COLO668 (cell line): ENCODE results near the gene KLHL13.
"Not testable (repeated sequence)": the region's sequence is repeated elsewhere in the genome, so short reads cannot be mapped to it uniquely, and the experiment has no call there.

Experiments used
- DNase-seq: peaks from one replicate; lab custom pipeline; 2025; ENCODE audit not compliant: unreplicated experiment; lab: John Stamatoyannopoulos, UW

The KLHL13 gene

GRCh38 chrX:118074196-118074595 lies 42.4 kb downstream of the KLHL13 start:
- DNase-seq: no peak

GRCh38 chrX:118066867-118067515 lies 49.6 kb downstream of the KLHL13 start:
- DNase-seq: peak; percentile 4

- no peak for DNase-seq
Observed at GRCh38 chrX:118062817-118063615, 53.6 kb downstream of the KLHL13 start.

GRCh38 chrX:118062048-118062789 lies 54.4 kb downstream of the KLHL13 start:
- no peak for DNase-seq

DNA sequence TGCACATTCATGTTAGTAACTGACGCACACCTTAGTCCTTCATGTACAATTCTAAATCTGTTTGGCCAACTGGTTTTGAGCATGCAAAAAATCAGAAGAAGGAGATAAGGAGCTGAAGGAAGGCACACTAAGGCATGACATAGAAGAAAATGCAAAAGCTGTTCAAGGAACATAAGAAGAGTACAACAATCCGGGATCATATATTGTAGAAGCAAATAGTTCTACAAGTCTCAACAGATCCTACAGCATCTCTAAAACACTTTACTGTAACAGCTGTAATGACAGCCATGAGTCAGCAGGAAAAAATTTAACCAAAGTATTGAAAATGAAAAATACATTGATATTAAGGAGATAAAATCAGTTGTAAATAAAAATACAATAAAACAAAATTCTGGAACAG lies 57.7 kb downstream of the KLHL13 start:
- no peak for DNase-seq

DNA sequence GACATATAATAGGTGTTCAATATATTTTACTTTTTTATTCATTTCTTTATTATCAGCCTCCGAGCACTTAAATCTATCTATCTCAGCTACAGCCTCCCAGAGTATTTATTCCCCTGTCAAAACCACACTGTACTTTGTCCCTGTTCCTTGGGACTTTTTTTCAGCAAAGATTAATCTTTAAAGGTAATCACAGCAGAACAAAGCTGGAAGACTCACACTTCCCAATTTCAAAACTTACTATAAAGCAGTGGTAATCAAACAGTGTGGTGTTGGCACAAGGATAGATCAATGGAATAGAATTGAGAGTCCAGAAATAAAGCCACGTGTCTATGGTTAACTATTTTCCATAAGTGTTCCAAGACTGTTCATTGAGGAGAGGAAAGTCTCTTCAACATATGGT lies 59.7 kb downstream of the KLHL13 start:
- DNase-seq: no peak

DNA sequence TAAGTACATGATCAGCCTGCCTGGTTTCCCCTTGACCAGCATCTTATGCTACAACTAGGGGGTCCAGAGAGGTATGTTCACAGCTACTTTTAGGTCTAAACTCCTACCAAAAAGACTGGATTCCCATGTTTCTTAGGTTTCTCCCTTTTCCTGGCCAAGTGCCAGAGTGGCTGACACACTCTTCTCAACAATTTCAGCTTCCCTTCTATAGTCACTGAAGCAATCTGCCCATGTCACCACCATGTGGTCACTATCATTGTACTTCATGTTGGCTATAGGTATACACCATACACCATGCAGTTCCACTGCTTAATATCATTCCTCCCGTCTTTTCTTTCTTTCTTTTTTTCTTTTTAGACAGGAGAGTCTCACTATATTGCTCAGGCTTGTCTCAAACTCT lies 66.9 kb downstream of the KLHL13 start:
- DNase-seq: no peak

DNA sequence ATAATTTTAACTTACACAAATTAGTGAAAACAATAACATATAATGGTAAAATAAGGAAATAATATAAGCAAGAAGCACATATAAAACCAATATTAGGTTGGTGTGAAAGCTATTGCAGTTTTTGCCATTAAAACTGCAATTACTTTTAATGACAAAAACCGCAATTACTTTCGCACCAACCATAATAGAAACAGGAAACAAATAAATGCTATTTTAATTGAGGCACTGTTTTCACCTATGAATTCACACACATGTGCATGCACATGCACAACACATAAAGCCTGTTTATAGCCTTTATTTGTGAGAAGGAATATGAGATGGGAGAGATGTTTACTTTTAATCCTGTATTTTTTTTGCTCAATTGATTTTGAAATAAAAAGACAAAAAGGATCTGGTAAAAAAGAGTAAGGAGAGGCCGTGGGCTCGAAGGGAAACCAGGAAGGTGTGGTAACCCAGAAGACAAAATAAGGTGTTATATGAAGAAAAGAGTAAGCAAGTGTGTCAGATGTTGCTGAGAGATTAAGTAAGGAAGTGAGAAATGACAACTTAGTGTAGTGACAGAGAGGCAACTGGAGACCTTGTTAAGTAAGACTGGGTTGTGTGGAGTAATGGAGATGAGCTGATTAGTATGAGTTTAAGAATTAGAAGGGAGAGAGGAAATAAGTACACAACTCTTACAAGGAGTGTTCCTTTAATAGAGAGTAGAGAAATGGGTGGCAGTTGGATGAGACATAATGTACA lies 69.0 kb downstream of the KLHL13 start:
- DNase-seq: no peak

GRCh38 chrX:118039591-118039990 lies 77.0 kb downstream of the KLHL13 start:
- no peak for DNase-seq

DNA sequence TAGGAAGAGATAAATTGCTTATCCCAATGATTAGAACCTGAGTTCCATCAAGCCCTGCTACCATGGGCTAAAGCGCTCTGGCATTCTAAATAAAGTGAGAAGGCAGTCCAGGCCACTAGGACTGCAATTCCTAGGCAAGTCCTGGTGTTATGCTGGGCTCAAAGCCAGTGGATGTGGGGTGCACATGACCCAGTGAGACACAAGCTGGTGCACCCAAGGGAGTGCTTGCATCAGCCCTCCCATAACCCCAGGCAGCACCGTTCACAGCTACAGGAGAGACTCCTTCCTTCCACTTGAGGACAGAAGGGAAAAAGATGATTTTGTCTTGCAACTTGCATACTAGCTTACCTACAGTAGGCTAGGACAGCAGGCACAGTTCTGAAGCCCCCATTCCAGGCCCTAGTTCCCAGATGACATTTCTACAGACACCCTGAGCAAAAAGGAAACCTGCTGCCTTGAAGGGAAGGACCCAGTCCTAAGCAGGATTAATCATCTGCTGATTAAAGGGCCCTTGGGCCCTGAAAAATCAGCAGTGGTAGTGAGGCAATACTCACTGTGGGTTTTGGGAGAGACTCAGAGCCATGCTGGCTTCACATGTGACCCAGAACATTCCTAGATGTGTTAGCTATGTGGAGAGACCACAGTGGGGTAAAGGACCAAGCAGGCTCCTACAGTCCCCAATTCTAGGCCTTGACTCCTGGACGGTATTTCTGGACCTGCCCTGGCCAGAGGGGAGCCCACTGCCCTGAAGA lies 77.8 kb downstream of the KLHL13 start:
- DNase-seq: no peak

GRCh38 chrX:118026631-118027030 lies 90.0 kb downstream of the KLHL13 start:
- DNase-seq: no peak

DNA sequence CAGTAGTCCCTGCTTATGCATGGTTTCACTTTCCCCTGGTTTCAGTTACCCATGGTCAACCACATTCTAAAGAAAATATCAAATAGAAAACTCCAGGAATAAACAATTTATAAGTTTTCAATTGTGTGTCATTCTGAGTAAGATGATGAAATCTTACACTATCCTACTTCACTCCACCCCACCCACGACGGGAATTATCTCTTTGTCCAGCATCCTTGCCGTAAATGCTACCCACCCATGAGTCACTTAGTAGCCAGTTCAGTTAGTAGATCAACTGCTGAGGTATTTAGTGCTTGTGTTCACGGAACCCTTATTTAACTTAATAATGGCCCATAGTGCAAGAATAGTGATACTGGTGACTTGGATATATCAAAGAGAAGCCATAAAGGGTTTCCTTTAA lies 91.4 kb downstream of the KLHL13 start:
- DNase-seq: no peak

DNA sequence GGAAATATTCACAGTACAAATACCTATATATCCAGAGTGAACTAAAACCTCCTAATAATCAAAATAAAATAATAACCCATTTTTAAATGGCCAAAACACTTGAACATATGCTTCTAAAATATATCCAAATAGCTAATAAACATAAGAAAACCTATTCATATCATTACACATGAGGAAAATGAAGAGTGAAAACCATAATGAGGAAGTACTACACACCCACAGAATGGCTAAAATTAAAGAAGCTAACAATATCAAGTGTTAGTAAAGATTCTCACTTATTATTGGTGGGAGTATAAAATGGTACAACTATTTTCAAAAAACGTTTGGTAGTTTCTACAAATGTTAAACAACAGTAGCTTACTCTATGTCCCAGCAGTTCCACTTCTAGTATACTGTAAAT lies 92.1 kb downstream of the KLHL13 start:
- no peak for DNase-seq

GRCh38 chrX:118022753-118023152 lies 93.9 kb downstream of the KLHL13 start:
- DNase-seq: no peak

DNA sequence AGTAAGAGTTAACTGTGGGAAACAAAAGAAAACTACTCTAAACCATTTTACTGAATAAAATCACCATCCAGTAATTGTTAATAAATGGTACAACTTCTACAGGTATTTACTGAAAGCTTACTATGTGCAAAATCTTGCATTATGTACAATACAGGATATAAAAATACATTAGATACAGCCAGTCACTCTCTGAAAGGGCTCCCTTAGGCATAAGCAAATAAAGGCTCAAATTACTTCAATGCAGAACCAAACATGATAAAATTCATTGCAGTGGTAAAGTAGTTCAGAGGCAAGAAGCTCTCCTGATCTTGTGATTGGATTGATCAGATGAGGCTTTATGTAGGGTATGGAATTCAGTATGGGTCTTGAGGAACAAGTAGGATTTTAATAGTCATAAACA lies 100.2 kb downstream of the KLHL13 start:
- DNase-seq: no peak

DNA sequence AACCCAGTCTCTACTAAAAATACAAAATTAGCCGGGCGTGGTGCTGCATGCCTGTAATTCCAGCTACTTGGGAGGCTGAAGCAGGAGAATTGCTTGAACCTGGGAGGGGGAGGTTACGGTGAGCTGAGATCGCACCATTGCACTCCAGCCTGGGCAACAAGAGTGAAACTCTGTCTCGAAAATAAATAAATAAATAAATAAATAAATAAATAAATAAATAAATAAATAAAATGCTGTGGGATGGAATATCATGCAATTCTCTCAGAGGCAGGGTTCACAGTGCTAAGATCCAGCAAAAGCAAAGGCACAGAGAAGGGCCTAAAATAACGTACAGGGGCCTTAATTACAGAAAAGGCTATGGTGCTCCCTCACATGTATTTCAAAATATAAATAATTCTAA lies 114.2 kb downstream of the KLHL13 start:
- DNase-seq: not testable (repeated sequence)

- DNase-seq: no peak
Observed at GRCh38 chrX:118000518-118000917, 116.1 kb downstream of the KLHL13 start.

DNA sequence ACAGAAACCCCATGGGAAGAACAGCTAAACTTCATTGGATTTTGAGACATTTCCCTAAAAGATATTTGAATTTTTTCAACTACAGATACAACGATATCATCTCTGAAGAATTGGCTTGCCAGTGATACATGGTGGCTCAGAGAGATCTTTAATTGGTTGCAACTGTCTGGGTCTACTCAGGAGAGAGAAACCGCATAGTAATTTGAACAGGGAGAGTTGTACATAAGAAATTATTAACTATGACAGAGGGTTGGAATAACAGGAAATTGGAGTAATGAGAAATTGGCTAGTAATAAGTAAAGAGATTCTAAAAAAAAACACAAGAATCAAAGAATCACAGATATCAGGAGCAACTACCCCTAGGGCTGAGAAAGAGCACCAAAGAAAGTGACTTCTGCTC lies 118.4 kb downstream of the KLHL13 start:
- no peak for DNase-seq

DNA sequence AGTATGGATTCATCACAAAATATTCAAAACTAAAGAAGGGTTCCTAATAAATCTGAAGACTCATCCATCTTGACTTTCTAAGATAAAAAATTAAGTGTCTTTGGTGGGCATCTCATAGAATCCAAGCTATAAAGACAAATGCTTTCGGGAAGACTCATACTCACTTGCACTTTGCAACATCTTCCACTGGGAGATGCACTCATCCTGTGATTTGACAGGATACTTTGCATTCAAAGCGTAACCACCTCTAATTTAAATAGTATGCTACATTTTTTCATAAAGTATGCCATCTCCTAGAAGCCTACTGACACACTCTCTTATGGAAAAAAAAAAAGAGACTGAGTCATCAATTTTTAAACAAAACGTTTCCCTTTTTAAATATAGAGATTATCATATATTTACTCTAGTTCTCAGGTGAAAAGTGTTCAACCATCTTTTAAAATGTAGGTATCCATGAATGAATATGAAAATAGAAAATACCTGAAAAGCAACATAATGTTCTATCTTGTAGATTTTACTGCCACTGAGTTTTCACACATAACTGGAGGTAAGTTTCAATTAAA lies 119.6 kb downstream of the KLHL13 start:
- no peak for DNase-seq

- DNase-seq: no peak
Observed at GRCh38 chrX:117996408-117996807, 120.2 kb downstream of the KLHL13 start.
